AG04449 (cell line): Measurements from ENCODE around the gene RAB2B.

Experiments
- CTCF ChIA-PET: fragments of 350-600 bp; formaldehyde crosslinking; extraction: SDS; loops from one replicate; lab custom pipeline; 2021; ENCODE audit warnings: antibody characterized with exemption; lab: Yijun Ruan, JAX
- POLR2A ChIA-PET: fragments of 400-600, 350-600 bp; formaldehyde crosslinking; extraction: SDS; loops from one replicate; lab custom pipeline; 2020; ENCODE audit warnings: antibody characterized with exemption, inconsistent platforms; lab: Yijun Ruan, JAX
- DNase-seq: peaks from one replicate; pipeline ENCODE4 v3.0.0-alpha.2; 2010; ENCODE audit warnings: low read depth, low spot score
- H3K4me3 ChIP-seq: 2 replicates; pipeline ENCODE4 v1.5.1; 2011; ENCODE audit warnings: low read depth, mild to moderate bottlenecking, control low read depth, low read length
- CTCF ChIP-seq: IDR thresholded peaks from one replicate; pipeline ENCODE4 v1.5.1; 2011; ENCODE audit warnings: mild to moderate bottlenecking, moderate library complexity, low read length, control low read depth, inconsistent platforms; ENCODE audit not compliant: insufficient read depth; ENCODE audit errors: missing control alignments

Gene RAB2B

DNA sequence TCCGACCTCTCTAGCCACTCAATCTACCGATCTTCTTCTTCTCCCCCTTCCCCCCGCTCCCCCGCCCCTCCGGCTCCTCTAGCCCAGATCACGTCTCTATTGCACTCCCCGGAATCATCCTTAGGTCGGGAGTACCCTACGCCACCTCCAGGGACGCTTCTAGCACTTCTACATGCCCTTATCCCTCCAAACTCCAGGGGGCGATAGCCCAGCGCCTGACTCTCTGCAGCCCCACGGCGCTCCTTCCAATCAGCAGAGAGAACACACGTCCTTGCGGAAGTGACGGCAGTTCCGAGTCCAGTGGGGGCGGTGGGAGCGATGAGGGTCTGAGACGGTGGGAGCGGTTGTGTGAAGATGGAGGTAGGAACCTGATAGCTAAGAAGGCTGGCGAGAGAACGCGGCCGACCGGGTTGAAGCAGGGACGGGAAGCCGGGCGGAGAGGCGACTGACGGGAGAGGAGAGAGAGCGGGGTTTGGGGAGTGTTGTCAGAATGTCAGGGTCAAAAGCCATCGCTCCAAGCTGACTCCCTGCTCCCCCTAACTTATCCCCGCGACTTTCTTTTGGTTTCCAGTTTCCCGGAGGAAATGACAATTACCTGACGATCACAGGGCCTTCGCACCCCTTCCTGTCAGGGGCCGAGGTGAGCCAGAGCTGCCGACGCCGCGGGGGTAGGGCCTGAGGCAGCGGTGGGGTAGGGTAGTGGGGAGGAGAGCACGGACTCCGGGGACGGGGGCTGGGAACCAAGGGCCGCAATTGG lies at the start of gene RAB2B, which contains the start of gene TOX4:
Gene RAB2B, minus strand, starts transcription at position 35 of the 757 bp plus-strand sequence. CDS start 87 bp downstream, outside the sequence.
Gene TOX4, plus strand, starts transcription at position 271 of the 757 bp plus-strand sequence. Its CDS starts 84 bp downstream, at position 355.
- DNase-seq: peak; percentile 94
- ChIA-PET CTCF (interaction anchor here (1.0 to 10.5 kb wide), 15 partner anchors 12 to 79 kb away, joined by 3 to 107 read pairs (median 6); partner anchors contain the start of genes CHD8, METTL3 and SALL2), POLR2A (interaction anchor here (1.5 to 2.1 kb wide), 2 partner anchors 34 to 40 kb away, joined by 4 to 8 read pairs; partner anchors contain the start of gene METTL3)
- peak; percentile 97 for TF ChIP-seq CTCF
- peak within 1 kb of the TSS; percentile 94 for H3K4me3 ChIP-seq

DNA sequence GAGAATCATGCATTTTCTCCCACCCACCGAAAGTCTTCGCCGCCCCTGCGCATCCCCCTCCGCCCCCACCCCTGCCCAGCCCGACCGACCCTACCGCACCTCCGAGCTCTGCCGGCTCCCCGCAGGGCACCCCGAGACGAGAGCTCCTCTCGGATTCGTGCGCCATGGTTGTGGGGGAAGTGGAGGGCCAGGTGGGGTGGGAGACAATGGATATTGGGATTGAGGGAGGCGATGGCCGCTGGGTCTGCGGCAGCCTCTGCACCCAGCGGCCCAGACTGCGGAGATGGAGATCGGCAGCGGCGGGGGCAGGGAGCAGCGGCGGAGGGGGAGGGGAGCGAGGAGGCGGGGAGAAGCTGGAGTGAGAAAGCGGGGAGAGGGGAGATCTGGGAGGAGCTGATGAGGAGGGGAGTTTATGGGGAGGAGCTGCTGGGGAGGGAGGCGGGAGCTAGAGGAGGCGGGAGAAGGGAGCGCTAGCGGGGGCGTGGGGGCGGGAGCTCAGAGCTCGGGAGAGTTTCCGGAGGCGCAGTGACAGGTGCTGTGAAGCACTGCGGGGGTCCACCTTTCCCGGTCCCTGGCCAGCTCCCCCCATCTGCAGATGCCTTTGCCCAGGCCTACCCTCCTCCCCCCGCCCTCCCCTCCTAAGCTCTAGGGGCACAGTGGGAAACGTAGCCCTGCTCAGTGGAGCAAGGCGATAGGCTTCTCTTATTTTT lies 49.4 kb upstream of the RAB2B start, which contains the start of gene SALL2:
Gene SALL2, minus strand, starts transcription at position 385 of the 710 bp plus-strand sequence. Its CDS starts 219 bp downstream, at position 166.
- H3K4me3 ChIP-seq: peak within 1 kb of the TSS; percentile 82
- ChIA-PET CTCF (interaction anchor here (0.8 to 1.9 kb wide), 5 partner anchors 8 to 49 kb away, joined by 3 to 6 read pairs (median 3); partner anchors contain the start of genes RAB2B and TOX4), POLR2A (interaction anchor here (0.8 to 0.9 kb wide), 3 partner anchors 15 to 28 kb away, joined by 3 to 5 read pairs (median 5); partner anchors contain the start of gene METTL3)
- TF ChIP-seq CTCF: no peak
- DNase-seq: no peak

DNA sequence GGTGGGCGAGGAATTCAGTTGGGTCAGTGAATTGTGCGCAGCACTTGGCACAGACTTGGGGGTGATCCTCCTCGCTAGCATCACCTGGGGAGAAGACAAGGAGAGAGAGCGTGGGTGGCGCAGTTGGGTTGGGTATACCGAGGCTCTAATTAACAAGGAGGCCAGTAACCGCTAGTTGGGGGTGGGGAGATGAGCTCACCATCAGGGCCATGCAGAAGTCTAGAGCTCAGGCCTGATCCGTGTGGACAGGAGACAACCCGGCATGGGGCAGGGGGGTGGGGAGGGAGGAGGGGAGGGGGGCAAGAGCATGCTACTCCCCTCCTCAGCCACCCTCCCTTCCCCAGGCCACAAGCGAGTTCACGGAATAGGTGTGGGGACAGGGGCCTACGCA lies 48.8 kb upstream of the RAB2B start:
- CTCF ChIA-PET: interaction anchor here (1.0 to 1.9 kb wide), 2 partner anchors 9 to 27 kb away, joined by 3 to 6 read pairs; no protein-coding TSS in a partner anchor
- no peak for DNase-seq
- TF ChIP-seq CTCF: no peak
- peak overlapping the region; percentile 82 for H3K4me3 ChIP-seq
- POLR2A ChIA-PET: interaction anchor here (0.9 kb wide), 1 partner anchor 14 kb away, joined by 5 read pairs; the partner anchor contains the start of gene METTL3

- H3K4me3 ChIP-seq: peak overlapping the region; percentile 82
Observed at GRCh38 chr14:21524575-21525490, 48.1 kb upstream of the RAB2B start.

GRCh38 chr14:21523203-21523602 lies 46.4 kb upstream of the RAB2B start:
- no peak for DNase-seq
- ChIA-PET CTCF (no interaction called here), POLR2A (no interaction called here)
- no peak for TF ChIP-seq CTCF
- no peak overlapping the region for H3K4me3 ChIP-seq

More at GRCh38 chr14:21524575-21525490, 48.1 kb upstream of the RAB2B start:
- TF ChIP-seq CTCF: no peak
- ChIA-PET POLR2A (interaction anchor here (0.9 kb wide), 1 partner anchor 14 kb away, joined by 5 read pairs; the partner anchor contains the start of gene METTL3), CTCF (interaction anchor here (1.0 to 1.9 kb wide), 2 partner anchors 10 to 26 kb away, joined by 3 to 6 read pairs; no protein-coding TSS in a partner anchor)
- DNase-seq: no peak
